ENCODE results near the gene VSIG10L.

VSIG10L gene

DNA sequence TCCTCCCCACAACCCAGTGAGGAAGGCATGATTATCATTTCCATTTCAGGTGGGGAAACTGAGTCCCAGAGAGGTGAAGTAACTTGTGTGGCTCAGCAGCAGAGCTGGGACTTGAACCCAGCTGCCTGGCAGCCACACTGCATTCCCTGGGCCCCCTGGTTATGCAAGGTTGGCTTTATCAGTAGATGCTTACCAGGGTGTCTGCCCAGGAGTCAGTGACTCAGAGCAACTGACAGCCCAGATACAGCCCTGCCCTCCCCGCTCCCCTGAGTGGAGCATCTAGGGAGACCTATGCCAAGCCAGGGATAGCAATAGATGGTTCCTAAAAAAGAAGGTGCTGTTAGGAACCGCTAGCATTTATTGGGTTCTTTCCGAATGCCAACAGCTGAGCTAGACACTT is 24.6 kb downstream of the VSIG10L start:
- DNase-seq (ENCODE audit: low read depth) = no peak

DNA sequence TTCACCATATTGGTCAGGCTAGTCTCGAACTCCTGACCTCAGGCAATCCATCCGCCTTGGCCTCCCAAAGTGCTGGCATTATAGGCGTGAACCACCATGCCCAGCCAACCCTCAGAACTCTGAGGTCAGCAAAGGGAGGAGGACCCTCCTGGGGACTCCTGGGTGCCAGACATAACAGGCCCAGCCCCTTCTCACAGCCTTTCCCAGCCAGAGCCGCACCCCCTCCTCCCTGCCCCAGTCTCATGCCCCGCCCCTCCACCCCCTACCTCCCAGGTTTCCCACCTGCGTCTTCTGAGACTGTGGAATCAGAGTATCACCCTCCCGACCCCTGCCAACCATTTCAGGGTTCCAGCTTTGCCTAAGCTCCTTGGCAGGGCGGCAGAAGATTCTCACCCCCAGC is 25.3 kb downstream of the VSIG10L start:
- DNase-seq (ENCODE audit: low read depth) = no peak

DNA sequence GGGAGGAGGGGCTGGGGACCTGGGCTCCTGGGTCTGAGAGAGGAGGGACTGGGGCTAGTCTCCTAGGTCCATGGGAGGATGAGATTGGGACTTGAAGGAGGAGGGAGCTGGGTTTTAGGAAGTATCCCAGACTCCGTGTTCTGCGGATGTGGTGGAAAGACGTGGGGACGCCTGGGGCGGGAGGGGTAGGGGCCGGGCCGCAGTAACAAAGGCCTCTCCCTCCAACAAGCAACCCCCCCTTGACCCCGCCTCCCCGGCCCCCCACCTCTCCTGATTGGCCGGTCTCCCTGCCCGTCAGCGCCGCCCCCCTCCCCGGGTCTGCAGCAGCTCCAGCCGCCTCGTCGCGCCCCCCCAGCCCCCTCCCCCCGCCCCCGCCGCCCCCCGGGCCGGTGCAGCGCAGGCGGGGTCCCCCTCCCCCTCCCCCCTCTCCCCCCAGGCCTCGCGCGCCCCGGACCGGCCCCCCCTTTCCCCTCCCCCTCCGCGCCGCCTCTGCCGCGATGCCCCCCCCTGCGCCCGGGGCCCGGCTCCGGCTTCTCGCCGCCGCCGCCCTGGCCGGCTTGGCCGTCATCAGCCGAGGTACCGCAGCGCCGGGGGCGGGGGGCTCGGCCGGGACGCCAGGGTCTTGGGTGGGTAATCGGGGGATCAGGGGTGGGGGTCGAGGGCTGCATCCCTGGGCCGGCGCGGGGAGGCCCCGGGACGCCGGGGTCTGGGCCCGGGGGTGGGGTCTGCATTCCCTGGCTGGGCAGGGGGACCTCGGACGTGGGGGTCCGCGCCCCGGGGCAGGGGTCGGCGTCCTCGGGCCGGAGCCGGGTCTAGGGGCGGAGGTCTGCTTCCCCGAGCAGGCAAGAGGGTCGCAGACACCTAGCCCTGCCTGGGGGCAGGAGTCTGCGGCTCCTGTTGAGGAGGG is 30.3 kb downstream of the VSIG10L start, which contains the start of gene IGLON5:
TSS of gene IGLON5 (plus strand) at position 294 of the 907 bp plus-strand sequence. CDS start at position 498, 204 bp downstream.
- no peak for DNase-seq (ENCODE audit: low read depth)

DNA sequence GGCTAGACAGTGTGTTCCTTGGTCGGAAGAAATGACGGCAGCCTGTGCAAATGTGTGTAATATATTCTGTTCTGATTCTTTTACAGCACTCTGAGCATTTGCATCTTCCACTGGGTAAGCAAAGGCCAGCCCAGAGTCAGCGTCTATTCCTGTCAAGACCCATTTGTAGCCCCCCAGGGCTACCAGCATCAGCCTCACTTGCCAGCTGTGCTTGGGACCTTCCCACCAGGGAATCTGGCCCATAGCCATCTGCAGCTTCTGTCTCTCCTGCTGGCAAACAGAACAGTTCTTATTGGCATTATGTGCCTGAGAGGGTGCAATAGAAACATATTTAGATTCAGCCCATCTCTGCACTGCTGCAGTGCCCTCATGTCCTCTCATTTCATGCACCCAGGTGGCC is 36.5 kb downstream of the VSIG10L start:
- no peak for DNase-seq (ENCODE audit: low read depth)

DNA sequence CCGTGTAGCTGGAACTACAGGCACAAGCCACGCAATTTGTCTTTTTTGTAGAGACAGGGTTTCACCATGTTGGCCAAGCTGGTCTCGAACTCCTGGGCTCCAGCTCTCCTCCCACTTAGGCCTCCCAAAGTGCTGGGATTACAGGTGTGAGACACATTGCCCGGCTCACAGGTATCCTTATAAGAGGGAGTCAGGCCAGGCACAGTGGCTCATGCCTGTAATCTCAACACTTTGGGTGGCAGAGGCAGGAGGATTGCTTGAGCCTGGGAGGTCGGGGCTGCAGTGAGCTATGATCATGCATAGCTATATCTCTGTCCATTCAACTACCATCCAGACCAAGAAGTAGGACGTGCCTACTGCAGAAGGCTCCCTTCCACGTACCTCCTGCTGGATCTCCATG is 40.7 kb downstream of the VSIG10L start:
- DNase-seq (ENCODE audit: low read depth) = no peak

DNA sequence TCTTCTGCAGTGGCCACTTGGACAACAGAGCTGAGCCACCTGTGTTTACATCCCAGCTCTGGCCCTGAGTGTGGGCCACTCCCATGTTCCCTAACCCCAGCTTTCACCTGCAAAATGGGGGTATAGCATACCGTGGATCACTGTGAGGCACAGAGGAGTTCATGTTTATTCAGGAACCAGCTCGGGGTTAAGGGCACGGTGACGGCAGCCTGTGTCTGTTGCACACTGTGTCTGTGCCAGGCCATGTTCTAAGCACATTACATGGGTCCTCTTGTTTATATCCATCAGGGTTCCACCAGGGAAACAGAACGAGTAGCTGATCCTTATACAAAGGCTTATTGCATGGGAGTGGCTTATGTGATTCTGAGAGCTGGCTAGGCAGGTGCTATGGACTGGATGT is 44.5 kb downstream of the VSIG10L start:
- no peak for DNase-seq (ENCODE audit: low read depth)

DNA sequence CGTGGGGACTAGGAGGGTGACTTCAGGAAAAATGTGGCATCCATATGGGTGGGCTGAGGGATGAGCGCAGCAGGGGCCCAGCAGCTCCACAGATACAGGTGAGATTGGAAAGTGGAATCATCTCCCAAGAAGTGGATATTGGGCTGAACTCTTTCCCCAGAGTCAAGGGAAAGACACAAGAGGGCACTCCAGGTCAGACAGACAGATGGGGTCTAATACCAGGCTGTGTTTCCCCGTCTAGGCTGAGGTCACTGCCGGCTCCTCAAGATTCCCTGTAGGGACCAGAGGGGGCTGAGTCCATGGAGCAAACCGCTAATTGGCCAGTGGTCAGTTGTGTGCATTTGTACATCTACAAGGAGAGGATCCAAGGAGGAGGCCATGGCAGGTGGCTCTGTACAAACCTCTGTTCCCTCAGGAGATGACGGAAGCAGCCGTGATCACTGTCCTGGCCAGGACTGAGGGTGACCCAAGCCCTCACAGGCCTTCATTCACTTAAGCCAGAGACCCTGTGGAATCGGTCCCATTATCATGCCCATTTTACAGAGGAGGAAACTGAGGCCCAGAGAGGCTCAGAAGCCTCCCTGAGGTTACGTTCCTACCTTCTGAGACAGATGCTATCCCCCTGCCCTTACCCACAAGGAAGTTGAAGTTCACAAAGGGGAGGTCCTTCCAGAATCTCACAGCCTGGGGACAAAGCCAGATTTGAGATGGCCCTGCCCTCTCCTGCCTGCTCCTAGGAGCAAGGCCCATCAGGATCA is 45.4 kb downstream of the VSIG10L start:
- no peak for DNase-seq (ENCODE audit: low read depth)

DNA sequence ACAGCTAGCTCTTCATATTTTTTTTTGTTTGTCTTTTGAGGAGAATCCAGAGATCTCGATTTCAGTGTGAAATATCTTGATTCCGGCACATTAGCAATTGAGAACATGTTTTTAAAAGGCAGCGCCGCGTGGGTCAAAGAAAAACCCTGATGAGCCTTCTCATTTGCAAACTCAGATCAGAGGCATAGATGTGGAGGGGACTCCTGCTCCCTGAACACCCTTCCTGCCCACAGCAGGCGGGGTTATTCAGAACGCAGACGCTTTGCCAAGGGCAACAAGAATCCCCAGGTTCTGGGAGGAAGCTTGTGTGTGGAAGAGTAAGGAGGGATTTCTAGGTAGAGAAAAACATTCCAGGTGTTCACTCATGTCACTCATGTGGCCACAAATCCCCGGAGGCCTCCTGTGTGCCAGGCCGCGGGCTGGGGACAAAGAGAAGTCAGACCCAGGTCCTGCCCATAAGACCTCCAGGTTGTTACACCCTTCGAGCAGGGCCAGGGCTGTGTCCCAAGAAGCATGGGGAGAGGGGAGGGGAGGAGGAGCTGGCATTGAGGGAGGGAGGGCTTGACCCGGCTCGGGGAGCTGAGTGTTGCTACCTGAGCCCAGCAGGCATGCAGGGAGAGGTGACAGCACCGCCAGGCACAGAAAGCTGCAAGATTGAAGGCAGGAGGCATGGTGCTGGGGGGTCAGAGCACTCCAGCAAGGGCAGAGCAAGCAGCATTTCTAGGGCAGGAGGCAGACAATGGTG is 46.4 kb downstream of the VSIG10L start:
- DNase-seq (ENCODE audit: low read depth) = no peak

DNA sequence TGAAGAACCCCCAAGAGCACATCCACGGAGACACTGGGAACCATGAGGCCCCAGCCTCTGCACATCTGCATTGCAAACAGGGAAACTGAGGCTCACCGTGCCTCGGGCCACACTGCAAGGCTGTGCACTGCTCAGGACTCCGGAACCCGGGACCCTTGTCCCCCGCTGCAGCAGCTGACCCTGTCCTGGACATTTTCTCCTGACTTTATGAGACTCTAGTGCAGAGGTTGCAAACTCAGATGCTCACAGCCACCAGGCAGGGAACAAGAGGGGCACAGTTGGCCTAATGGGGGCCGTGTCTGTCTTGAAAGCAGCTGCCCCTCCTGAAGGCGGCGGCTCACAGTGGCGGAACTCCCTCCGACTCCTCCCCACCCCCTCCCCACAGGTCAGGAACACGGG is 47.0 kb downstream of the VSIG10L start:
- DNase-seq (ENCODE audit: low read depth) = no peak

DNA sequence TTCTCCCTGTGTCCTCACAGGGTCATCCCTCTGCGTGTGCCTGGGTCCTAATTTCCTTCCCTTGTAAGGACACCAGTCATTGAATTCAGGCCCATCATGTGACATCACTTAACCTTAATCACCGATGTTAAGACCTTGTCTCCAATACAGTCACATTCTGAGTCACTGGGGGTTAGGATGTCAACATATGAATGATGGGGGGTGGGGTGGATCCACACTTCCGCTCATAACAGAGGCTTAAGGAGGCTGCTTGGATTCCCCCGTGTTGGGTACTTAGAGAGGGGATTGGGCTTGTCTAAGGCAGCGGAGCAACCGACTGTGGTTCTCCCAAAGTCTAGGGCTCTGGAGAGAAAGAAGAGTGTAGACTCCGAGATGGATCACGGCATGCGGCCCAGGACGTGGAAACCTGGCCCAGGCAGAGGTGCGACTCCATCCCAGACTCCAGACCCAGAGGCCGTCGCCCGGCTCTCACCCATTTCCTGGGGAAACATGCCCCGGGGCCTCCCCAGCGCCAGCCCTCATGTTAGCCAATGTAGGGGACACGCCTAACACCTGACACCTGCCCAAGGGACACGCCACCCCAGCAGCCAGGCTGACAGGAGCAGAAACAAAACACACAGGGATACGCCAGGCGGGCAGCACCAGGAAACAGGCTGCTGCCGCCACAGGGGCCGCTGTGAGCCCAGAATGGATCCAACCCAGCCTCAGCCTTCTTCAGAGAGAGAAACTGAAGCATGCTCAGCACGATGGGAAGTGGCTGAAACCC is 47.5 kb downstream of the VSIG10L start:
- DNase-seq (ENCODE audit: low read depth) = no peak

DNA sequence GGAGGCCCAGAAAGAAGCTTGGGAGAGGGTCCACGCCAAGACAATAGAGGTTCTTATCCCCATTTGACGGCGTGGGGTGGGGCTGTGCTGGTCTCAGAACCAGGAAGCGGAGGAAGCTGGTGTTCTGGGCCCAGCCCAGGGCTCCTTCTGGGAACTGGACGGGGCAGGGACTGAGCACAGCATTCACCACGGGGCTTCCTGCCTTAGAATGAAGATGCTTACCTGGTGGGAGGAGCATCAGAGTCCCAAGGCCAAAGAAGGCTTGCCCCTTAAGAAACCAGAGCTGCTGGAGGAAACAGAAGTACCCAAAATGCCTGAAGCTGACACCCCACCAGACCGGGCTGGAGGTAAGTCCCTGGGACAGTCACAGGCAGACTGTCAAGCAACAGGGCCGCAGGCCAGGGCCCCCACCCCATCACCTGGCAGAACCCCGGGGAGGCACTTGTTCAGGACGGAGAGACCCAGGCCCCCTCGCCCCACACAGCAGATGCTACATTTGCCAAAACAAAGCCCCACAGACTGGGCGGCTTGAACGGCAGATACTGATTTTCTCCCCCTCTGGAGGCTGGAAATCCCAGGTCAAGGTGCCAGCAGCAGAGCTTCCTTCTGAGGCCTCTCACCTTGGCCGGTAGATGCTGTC is 48.2 kb downstream of the VSIG10L start:
- no peak for DNase-seq (ENCODE audit: low read depth)

DNA sequence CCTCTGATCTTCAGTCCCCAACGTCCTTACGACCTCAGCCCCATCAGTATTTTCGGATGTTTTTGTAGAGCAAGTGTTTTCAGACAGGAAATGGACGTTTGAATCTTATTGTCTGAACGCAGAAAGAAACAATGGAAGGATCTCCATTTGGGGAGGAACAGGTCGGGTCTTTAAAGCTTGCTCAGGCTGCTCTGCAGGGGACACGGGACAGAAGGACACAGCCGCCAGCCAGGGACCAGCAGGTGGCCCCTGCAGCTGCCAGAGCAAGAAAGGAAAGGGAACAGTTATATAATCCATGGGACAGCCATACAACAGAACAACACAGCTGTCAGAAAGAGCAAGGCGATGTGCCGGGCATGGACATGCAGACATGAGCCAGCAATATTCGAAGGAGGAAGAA is 49.0 kb downstream of the VSIG10L start:
- DNase-seq (ENCODE audit: low read depth) = no peak

DNA sequence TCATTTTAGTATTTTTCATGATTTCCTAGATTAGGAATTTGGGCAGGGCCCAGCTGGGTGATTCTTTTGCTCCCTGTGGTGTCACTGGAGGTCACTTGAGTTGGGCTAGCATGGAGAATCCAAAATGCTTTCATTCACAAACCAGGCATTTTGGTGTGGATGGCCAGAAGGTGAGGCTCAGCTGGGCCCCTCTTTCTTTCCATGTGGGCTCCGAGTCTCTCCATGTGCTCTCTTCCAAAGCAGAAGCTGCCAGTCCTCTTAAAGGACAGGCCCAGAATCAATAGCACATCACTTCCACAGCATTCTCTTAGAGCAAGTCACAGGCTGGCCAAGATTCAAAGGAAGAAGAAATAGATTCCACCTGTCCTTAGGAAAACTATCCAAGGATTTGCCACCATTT is 52.3 kb downstream of the VSIG10L start:
- no peak for DNase-seq (ENCODE audit: low read depth)

DNA sequence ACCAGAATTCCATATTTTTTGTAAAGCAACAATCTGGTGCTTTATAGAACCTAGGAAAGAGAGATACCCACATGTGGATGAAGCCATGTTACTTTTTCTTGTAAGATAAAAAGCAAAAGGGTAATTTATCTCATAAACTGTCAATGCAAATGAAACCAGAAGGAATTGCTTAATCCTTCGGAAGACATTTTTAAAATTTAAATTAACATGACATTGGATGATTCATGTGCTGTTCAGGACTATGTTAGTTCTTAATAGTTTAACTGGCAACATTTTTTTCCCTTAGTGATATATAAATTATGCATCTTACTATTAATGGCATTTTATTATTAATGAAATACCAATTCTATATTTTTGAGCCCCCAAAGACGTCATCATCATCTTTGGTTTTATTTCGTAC is 56.3 kb downstream of the VSIG10L start:
- no peak for DNase-seq (ENCODE audit: low read depth)

DNA sequence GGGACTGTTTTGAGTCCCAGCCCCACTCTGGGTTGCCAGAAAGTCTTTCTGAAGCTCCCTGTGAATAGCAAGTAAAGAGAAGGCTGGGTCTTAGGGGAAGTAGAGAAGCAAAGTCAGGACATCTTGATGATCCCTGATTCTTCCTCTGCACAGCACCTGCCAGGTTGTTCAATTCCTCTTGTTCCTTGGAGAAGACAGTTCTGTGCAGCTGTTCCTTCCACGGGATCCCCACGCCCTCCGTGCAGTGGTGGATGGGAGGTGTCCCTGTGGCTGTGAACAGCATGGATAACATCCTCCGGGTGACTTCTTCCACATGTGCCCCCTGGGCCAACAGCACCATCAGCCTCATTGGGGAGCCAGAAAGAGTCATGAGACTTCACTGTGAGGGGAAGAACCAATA is 59.6 kb downstream of the VSIG10L start:
- no peak for DNase-seq (ENCODE audit: low read depth)

Measured in activated T-cell treated with anti-CD3 and anti-CD28 coated beads for 48 hours (primary cell).